Measurements from ENCODE around the gene TMTC1. TPM values are rescaled to one million over a fixed set of nuclear protein-coding genes. Genes with fewer than 3 reads are reported as not detected.

TMTC1 gene
- total and polyA plus RNA-seq, 2 experiments from 2014 or later: 4.8 to 24.3 TPM

GRCh38 chr12:29562110-29562804, 221.5 kb downstream of the TMTC1 start (continued):
- TF ChIP-seq ZNF462 (CRISPR knock-in tag; IDR thresholded peaks at IDR 0.05): no peak

GRCh38 chr12:29561664-29562071, 222.1 kb downstream of the TMTC1 start:
- H3K4me3 ChIP-seq: no peak overlapping the region
- no peaks in the 10 kb centered on the region for H3F3A ChIP-seq (replicated peaks; ENCODE audit: low read depth)
- H3K27me3 ChIP-seq (ENCODE audit: insufficient read depth): no peaks in the 10 kb centered on the region
- ATAC-seq (no peak), DNase-seq (ENCODE audit: low spot score) (no peak)
- Mint-ChIP-seq H3K27ac (no peak overlapping the region), H3K4me1 (peaks cover 49% of the 10 kb centered on the region), H3K4me3 (no peak overlapping the region), H3K9me3 (peaks cover 15% of the 10 kb centered on the region), H3K27me3 (ENCODE audit: insufficient read depth, low read depth, poor library complexity) (peaks cover 3% of the 10 kb centered on the region), H3K36me3 (ENCODE audit: low read depth) (peaks cover 39% of the 10 kb centered on the region)
- no peak overlapping the region for H2AFZ ChIP-seq
- H3K27ac ChIP-seq (ENCODE audit: low read depth): no peak overlapping the region
- H3K4me2 ChIP-seq: no peak overlapping the region
- H3K36me3 ChIP-seq (ENCODE audit: insufficient read depth): no peaks in the 10 kb centered on the region
- no peaks in the 10 kb centered on the region for H3K79me2 ChIP-seq (replicated peaks; ENCODE audit: insufficient read depth)
- H3K9me2 ChIP-seq (ENCODE audit: insufficient read depth): no peaks in the 10 kb centered on the region
- H4K20me1 ChIP-seq (replicated peaks; ENCODE audit: insufficient read depth): no peaks in the 10 kb centered on the region
- H3K4me1 ChIP-seq (ENCODE audit: insufficient read depth): peaks cover 19% of the 10 kb centered on the region
- no peak for TF ChIP-seq NANOG (IDR thresholded peaks at IDR 0.05; ENCODE audit: borderline replicate concordance)
- TF ChIP-seq STAT1 (IDR thresholded peaks at IDR 0.05; ENCODE audit: unreplicated experiment): no peak
- no peak for TF ChIP-seq ZNF462 (CRISPR knock-in tag; IDR thresholded peaks at IDR 0.05)
- TF ChIP-seq ZNF331 (CRISPR knock-in tag; IDR thresholded peaks at IDR 0.05; ENCODE audit: low read depth): no peak
- no peak for TF ChIP-seq CTCF (conservative IDR thresholded peaks at IDR 0.05; ENCODE audit: low read depth in 2 of 2)
- TF ChIP-seq CREB1 (CRISPR knock-in tag; IDR thresholded peaks at IDR 0.05; ENCODE audit: low read depth): no peak
- no peak for TF ChIP-seq ZNF114 (CRISPR knock-in tag; IDR thresholded peaks at IDR 0.05)
